ENCODE measurements around the gene KDF1. TPM values are rescaled to one million over a fixed set of nuclear protein-coding genes. Genes with fewer than 3 reads are reported as not detected.

KDF1 gene
- total RNA-seq, 1 experiment from 2014 or later: 23.0 TPM

GRCh38 chr1:26932531-26932930 is 27.7 kb downstream of the KDF1 start (continued):
- TF ChIP-seq, protein P1, sequence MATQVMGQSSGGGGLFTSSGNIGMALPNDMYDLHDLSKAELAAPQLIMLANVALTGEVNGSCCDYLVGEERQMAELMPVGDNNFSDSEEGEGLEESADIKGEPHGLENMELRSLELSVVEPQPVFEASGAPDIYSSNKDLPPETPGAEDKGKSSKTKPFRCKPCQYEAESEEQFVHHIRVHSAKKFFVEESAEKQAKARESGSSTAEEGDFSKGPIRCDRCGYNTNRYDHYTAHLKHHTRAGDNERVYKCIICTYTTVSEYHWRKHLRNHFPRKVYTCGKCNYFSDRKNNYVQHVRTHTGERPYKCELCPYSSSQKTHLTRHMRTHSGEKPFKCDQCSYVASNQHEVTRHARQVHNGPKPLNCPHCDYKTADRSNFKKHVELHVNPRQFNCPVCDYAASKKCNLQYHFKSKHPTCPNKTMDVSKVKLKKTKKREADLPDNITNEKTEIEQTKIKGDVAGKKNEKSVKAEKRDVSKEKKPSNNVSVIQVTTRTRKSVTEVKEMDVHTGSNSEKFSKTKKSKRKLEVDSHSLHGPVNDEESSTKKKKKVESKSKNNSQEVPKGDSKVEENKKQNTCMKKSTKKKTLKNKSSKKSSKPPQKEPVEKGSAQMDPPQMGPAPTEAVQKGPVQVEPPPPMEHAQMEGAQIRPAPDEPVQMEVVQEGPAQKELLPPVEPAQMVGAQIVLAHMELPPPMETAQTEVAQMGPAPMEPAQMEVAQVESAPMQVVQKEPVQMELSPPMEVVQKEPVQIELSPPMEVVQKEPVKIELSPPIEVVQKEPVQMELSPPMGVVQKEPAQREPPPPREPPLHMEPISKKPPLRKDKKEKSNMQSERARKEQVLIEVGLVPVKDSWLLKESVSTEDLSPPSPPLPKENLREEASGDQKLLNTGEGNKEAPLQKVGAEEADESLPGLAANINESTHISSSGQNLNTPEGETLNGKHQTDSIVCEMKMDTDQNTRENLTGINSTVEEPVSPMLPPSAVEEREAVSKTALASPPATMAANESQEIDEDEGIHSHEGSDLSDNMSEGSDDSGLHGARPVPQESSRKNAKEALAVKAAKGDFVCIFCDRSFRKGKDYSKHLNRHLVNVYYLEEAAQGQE (IDR thresholded peaks at IDR 0.05; ENCODE audit: low read depth): no peak
- TF ChIP-seq CEBPB (IDR thresholded peaks at IDR 0.05; ENCODE audit: low read depth) (no peak), YY1 (IDR thresholded peaks at IDR 0.05; ENCODE audit: extremely low read depth, insufficient replicate concordance, low read depth, low read length) (no peak), ZFX (IDR thresholded peaks at IDR 0.05) (no peak), SP1 (IDR thresholded peaks at IDR 0.05; ENCODE audit: low read depth) (no peak), POLR2A (IDR thresholded peaks at IDR 0.05; ENCODE audit: borderline replicate concordance, extremely low read depth, insufficient read depth, insufficient read length) (no peak)

GRCh38 chr1:26923711-26924110 is 36.6 kb downstream of the KDF1 start:
- BruUV-seq (replicated peaks): no TSS peak
- peaks cover 11% of the 10 kb centered on the region; the same call in 1 of the 2 replicates for H4K20me1 ChIP-seq (ENCODE audit: insufficient read depth)
- no peak overlapping the region for H3K27ac ChIP-seq (ENCODE audit: low read depth, low read length)
- H3K4me1 ChIP-seq (ENCODE audit: control insufficient read depth in 1 of 2, insufficient read depth in 2 of 2, low read length in 2 of 2): peaks cover 9 to 26% of the 10 kb centered on the region in 2 experiments; a peak in 3 of 4 replicates
- no peak overlapping the region for H3K4me3 ChIP-seq (replicated peaks in 1 of 2; ENCODE audit: low read depth in 1 of 2, low read length in 2 of 2)
- no peaks in the 10 kb centered on the region for H3K9me3 ChIP-seq (ENCODE audit: control insufficient read depth in 1 of 2, insufficient read depth in 1 of 2, low read depth in 1 of 2, low read length in 2 of 2)
- RAD21 ChIA-PET (ENCODE audit: low non-redundant PET in 1 of 2, low total read pairs in 2 of 2, uncharacterized antibody in 2 of 2, unreplicated experiment in 2 of 2): no interaction called here
- ATAC-seq: no peak
- H2AFZ ChIP-seq (ENCODE audit: low read depth, low read length, poor library complexity, severe bottlenecking): no peak overlapping the region
- CTCF ChIA-PET: no interaction called here
- H3K36me3 ChIP-seq (ENCODE audit: control insufficient read depth in 1 of 2, insufficient read depth in 2 of 2, low read length in 2 of 2): peaks cover 22 to 42% of the 10 kb centered on the region in 2 experiments
- TF ChIP-seq, protein P2, sequence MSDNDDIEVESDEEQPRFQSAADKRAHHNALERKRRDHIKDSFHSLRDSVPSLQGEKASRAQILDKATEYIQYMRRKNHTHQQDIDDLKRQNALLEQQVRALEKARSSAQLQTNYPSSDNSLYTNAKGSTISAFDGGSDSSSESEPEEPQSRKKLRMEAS (IDR thresholded peaks at IDR 0.05): no peak
- TF ChIP-seq ZNF274 (IDR thresholded peaks at IDR 0.05; ENCODE audit: low read depth, low read length) (no peak), TCF7L2 (IDR thresholded peaks at IDR 0.05; ENCODE audit: borderline replicate concordance, extremely low read depth, insufficient read depth, insufficient read length) (no peak), EZH2 (IDR thresholded peaks at IDR 0.05) (no peak), ZFX (IDR thresholded peaks at IDR 0.05) (no peak), RAD21 (IDR thresholded peaks at IDR 0.05; ENCODE audit: low read depth) (no peak), EGR1 (IDR thresholded peaks at IDR 0.05; ENCODE audit: low read depth) (no peak), JUND (IDR thresholded peaks at IDR 0.05) (no peak), SRF (IDR thresholded peaks at IDR 0.05; ENCODE audit: low read depth) (no peak), POLR2AphosphoS5 (IDR thresholded peaks at IDR 0.05; ENCODE audit: low read depth, low read length) (no peak), POLR2A (IDR thresholded peaks at IDR 0.05; ENCODE audit: borderline replicate concordance, extremely low read depth, insufficient read depth, insufficient read length) (no peak), ZBTB33 (IDR thresholded peaks at IDR 0.05; ENCODE audit: extremely low read depth, insufficient replicate concordance, low read length) (no peak), CTCF (IDR thresholded peaks at IDR 0.05 in 2 of 3, conservative IDR thresholded peaks at IDR 0.05 in 1 of 3; ENCODE audit: borderline replicate concordance in 1 of 3, insufficient read depth in 1 of 3, low read depth in 2 of 3, low read length in 2 of 3) (no peak)
- TF ChIP-seq, protein P3, sequence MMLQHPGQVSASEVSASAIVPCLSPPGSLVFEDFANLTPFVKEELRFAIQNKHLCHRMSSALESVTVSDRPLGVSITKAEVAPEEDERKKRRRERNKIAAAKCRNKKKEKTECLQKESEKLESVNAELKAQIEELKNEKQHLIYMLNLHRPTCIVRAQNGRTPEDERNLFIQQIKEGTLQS (IDR thresholded peaks at IDR 0.05): no peak
- intact Hi-C loops (cut with micrococcal nuclease): no loop called here
- DNase-seq (ENCODE audit: low read depth, low spot score): no peak
- H3K4me2 ChIP-seq (ENCODE audit: low read length): peak overlapping the region; percentile 98
- H3K9ac ChIP-seq (ENCODE audit: low read length): no peak overlapping the region
- peaks cover 71% of the 10 kb centered on the region for H3K79me2 ChIP-seq (ENCODE audit: insufficient read depth, low read length)
- no peaks in the 10 kb centered on the region for H3K9me2 ChIP-seq (ENCODE audit: insufficient read depth)
- POLR2A ChIA-PET: no interaction called here
- no peaks in the 10 kb centered on the region for H3K27me3 ChIP-seq (ENCODE audit: insufficient read depth, low read length)
